Measurements from ENCODE around the gene ATXN10. TPM values are rescaled to one million over a fixed set of nuclear protein-coding genes. Genes with fewer than 3 reads are reported as not detected.

Gene ATXN10
- total and polyA plus RNA-seq, 2 experiments from 2014 or later, result 99.0 to 163 TPM

DNA sequence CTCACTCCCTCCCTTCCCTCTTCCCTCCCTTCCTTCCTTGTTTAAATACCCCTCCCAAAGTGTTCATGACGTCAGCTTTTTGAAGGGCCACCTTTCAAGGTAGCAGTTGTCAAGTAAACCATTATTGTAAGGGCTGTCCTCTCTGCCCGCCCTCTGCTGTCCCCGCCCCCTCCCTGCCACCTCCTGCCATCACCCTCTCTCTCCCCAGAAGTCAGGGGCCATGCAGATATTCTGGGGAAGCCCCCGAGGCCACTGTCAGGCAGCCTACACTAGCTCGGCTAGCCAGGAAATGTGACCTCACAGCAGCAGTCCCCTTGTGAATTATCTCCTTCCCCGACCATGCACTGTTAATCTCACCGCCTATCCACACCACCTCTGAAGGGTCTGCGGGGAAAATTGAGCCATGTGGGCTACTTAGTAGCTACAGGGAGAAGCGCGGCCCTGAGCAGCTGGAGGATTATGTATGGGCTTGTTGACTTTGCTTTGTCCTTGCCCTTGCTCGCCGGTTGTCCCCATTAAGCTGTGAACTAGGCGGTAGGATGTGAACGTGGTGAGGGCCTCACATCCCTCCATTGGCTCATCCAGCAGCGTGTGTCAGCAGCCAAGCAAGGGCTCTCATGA lies 42.1 kb upstream of the ATXN10 start:
- H3K9me3 Mint-ChIP-seq, result no peaks in the 10 kb centered on the region; the same call in 2 of the 3 replicates
- H3K27ac Mint-ChIP-seq, result no peak overlapping the region
- Histone ChIP-seq H3K27me3 (ENCODE audit: insufficient read depth) (no peaks in the 10 kb centered on the region), H3K9me2 (ENCODE audit: insufficient read depth) (no peaks in the 10 kb centered on the region), H3K36me3 (ENCODE audit: insufficient read depth) (no peaks in the 10 kb centered on the region), H3K4me3 (no peak overlapping the region), H4K20me1 (replicated peaks; ENCODE audit: insufficient read depth) (no peaks in the 10 kb centered on the region), H3K79me2 (replicated peaks; ENCODE audit: insufficient read depth) (no peaks in the 10 kb centered on the region), H3K27ac (ENCODE audit: low read depth) (peak overlapping the region; percentile 78; the same call in 1 of the 2 replicates), H2AFZ (peak overlapping the region; percentile 61; the same call in 1 of the 2 replicates), H3K4me1 (ENCODE audit: insufficient read depth) (peaks cover 50% of the 10 kb centered on the region), H3K4me2 (peak overlapping the region; percentile 62; the same call in 1 of the 2 replicates), H3F3A (replicated peaks; ENCODE audit: low read depth) (peaks cover 8% of the 10 kb centered on the region; the same call in 1 of the 2 replicates)
- DNase-seq (ENCODE audit: low spot score) (peak; percentile 74), ATAC-seq (peak; percentile 17)
- peaks cover 22% of the 10 kb centered on the region for H3K27me3 Mint-ChIP-seq (ENCODE audit: insufficient read depth, low read depth, poor library complexity)
- H3K4me1 Mint-ChIP-seq, result peaks cover 63% of the 10 kb centered on the region
- H3K4me3 Mint-ChIP-seq, result no peak overlapping the region
- TF ChIP-seq CREB1 (CRISPR knock-in tag; IDR thresholded peaks at IDR 0.05; ENCODE audit: low read depth), result peak; percentile 82
- TF ChIP-seq, protein P1, sequence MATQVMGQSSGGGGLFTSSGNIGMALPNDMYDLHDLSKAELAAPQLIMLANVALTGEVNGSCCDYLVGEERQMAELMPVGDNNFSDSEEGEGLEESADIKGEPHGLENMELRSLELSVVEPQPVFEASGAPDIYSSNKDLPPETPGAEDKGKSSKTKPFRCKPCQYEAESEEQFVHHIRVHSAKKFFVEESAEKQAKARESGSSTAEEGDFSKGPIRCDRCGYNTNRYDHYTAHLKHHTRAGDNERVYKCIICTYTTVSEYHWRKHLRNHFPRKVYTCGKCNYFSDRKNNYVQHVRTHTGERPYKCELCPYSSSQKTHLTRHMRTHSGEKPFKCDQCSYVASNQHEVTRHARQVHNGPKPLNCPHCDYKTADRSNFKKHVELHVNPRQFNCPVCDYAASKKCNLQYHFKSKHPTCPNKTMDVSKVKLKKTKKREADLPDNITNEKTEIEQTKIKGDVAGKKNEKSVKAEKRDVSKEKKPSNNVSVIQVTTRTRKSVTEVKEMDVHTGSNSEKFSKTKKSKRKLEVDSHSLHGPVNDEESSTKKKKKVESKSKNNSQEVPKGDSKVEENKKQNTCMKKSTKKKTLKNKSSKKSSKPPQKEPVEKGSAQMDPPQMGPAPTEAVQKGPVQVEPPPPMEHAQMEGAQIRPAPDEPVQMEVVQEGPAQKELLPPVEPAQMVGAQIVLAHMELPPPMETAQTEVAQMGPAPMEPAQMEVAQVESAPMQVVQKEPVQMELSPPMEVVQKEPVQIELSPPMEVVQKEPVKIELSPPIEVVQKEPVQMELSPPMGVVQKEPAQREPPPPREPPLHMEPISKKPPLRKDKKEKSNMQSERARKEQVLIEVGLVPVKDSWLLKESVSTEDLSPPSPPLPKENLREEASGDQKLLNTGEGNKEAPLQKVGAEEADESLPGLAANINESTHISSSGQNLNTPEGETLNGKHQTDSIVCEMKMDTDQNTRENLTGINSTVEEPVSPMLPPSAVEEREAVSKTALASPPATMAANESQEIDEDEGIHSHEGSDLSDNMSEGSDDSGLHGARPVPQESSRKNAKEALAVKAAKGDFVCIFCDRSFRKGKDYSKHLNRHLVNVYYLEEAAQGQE (IDR thresholded peaks at IDR 0.05; ENCODE audit: unreplicated experiment), result no peak
- no peak for TF ChIP-seq JUNB (IDR thresholded peaks at IDR 0.05; ENCODE audit: unreplicated experiment)
- no peaks in the 10 kb centered on the region for H3K36me3 Mint-ChIP-seq (ENCODE audit: low read depth)

DNA sequence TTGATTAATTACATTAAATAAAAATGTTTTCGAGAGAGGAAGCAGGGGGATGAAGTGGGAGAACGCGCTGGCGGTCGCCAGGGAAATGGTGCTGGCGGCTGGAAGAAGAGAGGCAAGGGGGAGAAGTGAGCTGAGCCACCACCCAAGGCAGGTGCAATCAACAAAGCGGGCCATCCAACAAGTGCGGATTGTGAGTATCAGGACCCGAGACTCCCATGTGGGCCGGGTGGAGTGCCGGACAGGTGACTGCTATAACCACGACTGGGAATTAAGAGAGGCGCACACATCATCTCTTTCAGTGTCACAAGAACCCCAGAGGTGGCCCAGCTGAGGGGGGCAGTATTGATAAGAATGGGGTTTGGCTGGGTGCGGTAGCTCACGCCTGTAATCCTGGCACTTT lies 41.2 kb upstream of the ATXN10 start:
- peak overlapping the region; percentile 29; the same call in 1 of the 2 replicates for H3K4me3 ChIP-seq
- peaks cover 61% of the 10 kb centered on the region for H3K4me1 Mint-ChIP-seq
- H3K79me2 ChIP-seq (replicated peaks; ENCODE audit: insufficient read depth), result no peaks in the 10 kb centered on the region
- H3K9me3 Mint-ChIP-seq, result no peaks in the 10 kb centered on the region; the same call in 2 of the 3 replicates
- 0 out of 2 replicates have a peak overlapping the region, but pooled peaks have one; percentile 49 for H3K27ac Mint-ChIP-seq
- H3F3A ChIP-seq (replicated peaks; ENCODE audit: low read depth), result peaks cover 8% of the 10 kb centered on the region; the same call in 1 of the 2 replicates
- DNase-seq (ENCODE audit: low spot score), result no peak
- H3K27me3 ChIP-seq (ENCODE audit: insufficient read depth), result no peaks in the 10 kb centered on the region
- H3K9me2 ChIP-seq (ENCODE audit: insufficient read depth), result no peaks in the 10 kb centered on the region
- peak overlapping the region; percentile 36; the same call in 1 of the 2 replicates for H3K27ac ChIP-seq (ENCODE audit: low read depth)
- TF ChIP-seq STAT1 (IDR thresholded peaks at IDR 0.05; ENCODE audit: unreplicated experiment), result no peak
- no peak for TF ChIP-seq NANOG (IDR thresholded peaks at IDR 0.05; ENCODE audit: borderline replicate concordance)
- no peak for TF ChIP-seq EZH2phosphoT487 (IDR thresholded peaks at IDR 0.05; ENCODE audit: unreplicated experiment)
- no peak for TF ChIP-seq CREB1 (CRISPR knock-in tag; IDR thresholded peaks at IDR 0.05; ENCODE audit: low read depth)
- TF ChIP-seq, protein P1 (IDR thresholded peaks at IDR 0.05; ENCODE audit: unreplicated experiment), result no peak
- TF ChIP-seq ZNF331 (CRISPR knock-in tag; IDR thresholded peaks at IDR 0.05; ENCODE audit: low read depth), result no peak
- no peak for TF ChIP-seq JUNB (IDR thresholded peaks at IDR 0.05; ENCODE audit: unreplicated experiment)
- TF ChIP-seq, protein P2, sequence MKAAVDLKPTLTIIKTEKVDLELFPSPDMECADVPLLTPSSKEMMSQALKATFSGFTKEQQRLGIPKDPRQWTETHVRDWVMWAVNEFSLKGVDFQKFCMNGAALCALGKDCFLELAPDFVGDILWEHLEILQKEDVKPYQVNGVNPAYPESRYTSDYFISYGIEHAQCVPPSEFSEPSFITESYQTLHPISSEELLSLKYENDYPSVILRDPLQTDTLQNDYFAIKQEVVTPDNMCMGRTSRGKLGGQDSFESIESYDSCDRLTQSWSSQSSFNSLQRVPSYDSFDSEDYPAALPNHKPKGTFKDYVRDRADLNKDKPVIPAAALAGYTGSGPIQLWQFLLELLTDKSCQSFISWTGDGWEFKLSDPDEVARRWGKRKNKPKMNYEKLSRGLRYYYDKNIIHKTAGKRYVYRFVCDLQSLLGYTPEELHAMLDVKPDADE (IDR thresholded peaks at IDR 0.05), result no peak
- TF ChIP-seq EZH2 (IDR thresholded peaks at IDR 0.05; ENCODE audit: low read depth, unreplicated experiment), result no peak
- no peak for TF ChIP-seq CTCF (conservative IDR thresholded peaks at IDR 0.05; ENCODE audit: low read depth in 2 of 2)
- TF ChIP-seq ZNF114 (CRISPR knock-in tag; IDR thresholded peaks at IDR 0.05), result no peak
- no peaks in the 10 kb centered on the region for H3K36me3 Mint-ChIP-seq (ENCODE audit: low read depth)
- H3K36me3 ChIP-seq (ENCODE audit: insufficient read depth), result no peaks in the 10 kb centered on the region
- peak overlapping the region; percentile 73 for H3K4me2 ChIP-seq
- H3K4me1 ChIP-seq (ENCODE audit: insufficient read depth), result peaks cover 50% of the 10 kb centered on the region
- H4K20me1 ChIP-seq (replicated peaks; ENCODE audit: insufficient read depth), result no peaks in the 10 kb centered on the region
- H3K27me3 Mint-ChIP-seq (ENCODE audit: insufficient read depth, low read depth, poor library complexity), result peaks cover 21% of the 10 kb centered on the region
- H3K4me3 Mint-ChIP-seq, result peak overlapping the region; percentile 55; the same call in 2 of the 3 replicates
- H2AFZ ChIP-seq, result no peak overlapping the region
- no peak for ATAC-seq

Data from GM23338 (cell line).